Activated B cell treated with CpG ODN at 0.5 μM for 24 hours (primary cell): ENCODE results near the gene FLRT1. TPM values are rescaled to one million over a fixed set of nuclear protein-coding genes. Genes with fewer than 3 reads are reported as not detected.

Experiments used
- ATAC-seq: fragments of 200-7000 bp; cut with Tn5 transposase; one replicate; pipeline ENCODE4 v1.10.0; 2021; ENCODE audit warnings: low read depth, mild to moderate bottlenecking, moderate library complexity
- CTCF ChIA-PET: fragments of 350-600 bp; sonication (Branson Sonifier 250); formaldehyde crosslinking; loops from one replicate; lab custom pipeline; 2021; ENCODE audit warnings: antibody characterized with exemption; lab: Charles Lee
- POLR2A ChIA-PET: fragments of 350-600 bp; sonication (Branson Sonifier 250); formaldehyde crosslinking; loops from one replicate; lab custom pipeline; 2021; ENCODE audit warnings: antibody characterized with exemption; lab: Charles Lee
- DNase-seq: peaks from one replicate; pipeline ENCODE4 v3.0.0; 2022
- H3K27ac Mint-ChIP-seq: one replicate; pipeline ENCODE4 v1.8.0; 2020; ENCODE audit warnings: mixed read lengths
- H3K27me3 Mint-ChIP-seq: one replicate; pipeline ENCODE4 v1.8.0; 2021; ENCODE audit warnings: mixed read lengths
- H3K36me3 Mint-ChIP-seq: one replicate; pipeline ENCODE4 v1.8.0; 2021; ENCODE audit warnings: low read depth, mixed read lengths
- H3K4me1 Mint-ChIP-seq: one replicate; pipeline ENCODE4 v1.8.0; 2021; ENCODE audit warnings: mixed read lengths
- H3K4me3 Mint-ChIP-seq: one replicate; pipeline ENCODE4 v1.8.0; 2020; ENCODE audit warnings: mild to moderate bottlenecking, mixed read lengths
- H3K9me3 Mint-ChIP-seq: one replicate; pipeline ENCODE4 v1.8.0; 2020; ENCODE audit warnings: mixed read lengths
- CTCF ChIP-seq: fragments of 200-600 bp; IDR thresholded peaks from one replicate; pipeline ENCODE4 v1.8.0; 2022; ENCODE audit warnings: antibody characterized with exemption, mild to moderate bottlenecking
- intact Hi-C: fragments of 100-400 bp; cut with micrococcal nuclease; formaldehyde crosslinking; loops from one replicate; pipeline ENCODE4 v1.15.1; 2024
- total RNA-seq: library from RNA; stranded (reverse); gene quantifications from 2 replicates; pipeline ENCODE4 v1.2.3, GENCODE V29; 2022

FLRT1 gene
- total RNA-seq, 1 donor from 2014 or later = not detected

- no peak overlapping the region for H3K27ac Mint-ChIP-seq
- no peaks in the 10 kb centered on the region for H3K9me3 Mint-ChIP-seq
- peaks cover 81% of the 10 kb centered on the region for H3K36me3 Mint-ChIP-seq
- DNase-seq (no peak), ATAC-seq (no peak)
- peaks cover 9% of the 10 kb centered on the region for H3K4me1 Mint-ChIP-seq
- TF ChIP-seq CTCF = no peak
- no peak overlapping the region for H3K4me3 Mint-ChIP-seq
- intact Hi-C loops = no loop called here
- ChIA-PET POLR2A (no interaction called here), CTCF (no interaction called here)
- H3K27me3 Mint-ChIP-seq = no peaks in the 10 kb centered on the region
Observed at GRCh38 chr11:63993993-63994392, 41.7 kb upstream of the FLRT1 start.

- intact Hi-C loops = no loop called here
- CTCF ChIA-PET = no interaction called here
- no peak for ATAC-seq
- H3K4me3 Mint-ChIP-seq = no peak overlapping the region
- H3K9me3 Mint-ChIP-seq = no peaks in the 10 kb centered on the region
- H3K27ac Mint-ChIP-seq = no peak overlapping the region
- POLR2A ChIA-PET = no interaction called here
- peaks cover 60% of the 10 kb centered on the region for H3K36me3 Mint-ChIP-seq
- no peak for DNase-seq
- H3K4me1 Mint-ChIP-seq = peaks cover 11% of the 10 kb centered on the region
- no peaks in the 10 kb centered on the region for H3K27me3 Mint-ChIP-seq
- TF ChIP-seq CTCF = no peak
Observed at GRCh38 chr11:63996512-63996911, 39.2 kb upstream of the FLRT1 start.

- Mint-ChIP-seq H3K4me3 (no peak overlapping the region), H3K27ac (no peak overlapping the region), H3K9me3 (no peaks in the 10 kb centered on the region), H3K27me3 (no peaks in the 10 kb centered on the region), H3K4me1 (peaks cover 9% of the 10 kb centered on the region), H3K36me3 (peaks cover 53% of the 10 kb centered on the region)
- CTCF ChIA-PET = no interaction called here
- no peak for TF ChIP-seq CTCF
- DNase-seq (no peak), ATAC-seq (no peak)
- POLR2A ChIA-PET = no interaction called here
- intact Hi-C loops = no loop called here
Observed at GRCh38 chr11:63997104-63997700, 38.5 kb upstream of the FLRT1 start.

GRCh38 chr11:63997801-63998337 lies 37.9 kb upstream of the FLRT1 start:
- H3K36me3 Mint-ChIP-seq = peaks cover 49% of the 10 kb centered on the region

More at GRCh38 chr11:63997801-63998337, 37.9 kb upstream of the FLRT1 start:
- H3K4me3 Mint-ChIP-seq = peak overlapping the region; percentile 19
- peaks cover 9% of the 10 kb centered on the region for H3K4me1 Mint-ChIP-seq
- no peaks in the 10 kb centered on the region for H3K27me3 Mint-ChIP-seq
- ChIA-PET CTCF (interaction anchor here (0.9 kb wide), 1 partner anchor 153 kb away, joined by 3 read pairs; no protein-coding TSS in a partner anchor), POLR2A (interaction anchor here (1.2 kb wide), 1 partner anchor 153 kb away, joined by 3 read pairs; no protein-coding TSS in a partner anchor)
- no peak for TF ChIP-seq CTCF
- ATAC-seq (no peak), DNase-seq (no peak)
- H3K27ac Mint-ChIP-seq = no peak overlapping the region
- H3K9me3 Mint-ChIP-seq = no peaks in the 10 kb centered on the region
- intact Hi-C loops = no loop called here
